HepG2 (cell line): ENCODE data around the gene PSMC3IP. TPM values are rescaled to one million over a fixed set of nuclear protein-coding genes. Genes with fewer than 3 reads are reported as not detected.

Experiments used
- E2F1 ChIP-seq: sonication (generic); formaldehyde crosslinking; IDR thresholded peaks from 2 replicates; pipeline ENCODE4 v1.5.0; 2020; ENCODE audit warnings: missing genetic modification reagents
- MZF1 ChIP-seq: sonication (generic); formaldehyde crosslinking; IDR thresholded peaks from 2 replicates; pipeline ENCODE4 v1.8.1; 2023; ENCODE audit warnings: mild to moderate bottlenecking, missing genetic modification reagents, borderline replicate concordance
- NR2F1 ChIP-seq, 2 experiments: fragments of 450-650 bp in 1 of 2; formaldehyde crosslinking in 1 of 2; IDR thresholded peaks; 2 replicates each; pipeline versions ENCODE4 v1.5.0 to v1.6.1; 2016 to 2020; ENCODE audit warnings: mild to moderate bottlenecking in 1 of 2, missing compliant biosample characterization in 1 of 2, missing genetic modification reagents in 1 of 2, moderate library complexity in 1 of 2
- NRL ChIP-seq: sonication (generic); formaldehyde crosslinking; IDR thresholded peaks from 2 replicates; pipeline ENCODE4 v1.5.0; 2020; ENCODE audit warnings: missing genetic modification reagents, mild to moderate bottlenecking, moderate library complexity, borderline replicate concordance
- PCBP1 ChIP-seq: fragments of 200-400 bp; formaldehyde crosslinking; IDR thresholded peaks from 2 replicates; pipeline ENCODE4 v1.6.1; 2017; ENCODE audit warnings: mild to moderate bottlenecking, low read depth, low read length, borderline replicate concordance
- TBL1XR1 ChIP-seq: fragments of 150-350 bp; IDR thresholded peaks from 2 replicates; pipeline ENCODE4 v1.6.1; 2014; ENCODE audit warnings: borderline replicate concordance, low read length; ENCODE audit not compliant: partially characterized antibody
- ZNF468 ChIP-seq: sonication (generic); formaldehyde crosslinking; IDR thresholded peaks from 2 replicates; pipeline ENCODE4 v1.8.0; 2022; ENCODE audit warnings: mild to moderate bottlenecking, moderate library complexity, missing genetic modification reagents
- ZNF609 ChIP-seq: sonication (generic); formaldehyde crosslinking; IDR thresholded peaks from 2 replicates; pipeline ENCODE4 v1.4.0; 2020; ENCODE audit warnings: mild to moderate bottlenecking, missing genetic modification reagents, borderline replicate concordance
- ZNF652 ChIP-seq: IDR thresholded peaks from 2 replicates; pipeline ENCODE4 v1.6.1; 2016; ENCODE audit warnings: low read depth, borderline replicate concordance
- polyA plus RNA-seq, 8 experiments: library from polyadenylated mRNA; depleted of rRNA in 3 of 8; stranded (reverse) in 7 of 8; unstranded in 1 of 8; fragments of >200 nt; fragmentation: Illumina TruSeq in 4 of 8; extraction: Trizol in 4 of 8; gene quantifications; 2 replicates each; pipeline versions ENCODE4 v1.2.1 to v1.2.3, GENCODE V29; 2011 to 2016; ENCODE audit warnings: low read depth in 4 of 8, missing spikeins in 1 of 8, mixed read lengths in 1 of 8; ENCODE audit not compliant: insufficient read depth in 1 of 8
- total RNA-seq, 5 experiments: library from RNA; depleted of rRNA; stranded (reverse); fragments of >200 nt; fragmentation: Illumina TruSeq; extraction: Trizol; gene quantifications; 2 replicates each; pipeline ENCODE4 v1.2.3, GENCODE V29; 2016; ENCODE audit warnings: low read depth in 1 of 5
- TF ChIP-seq, protein P1 (sequence below), 2 experiments: sonication (generic) in 1 of 2; formaldehyde crosslinking in 1 of 2; IDR thresholded peaks; 2 replicates each; pipeline versions ENCODE4 v1.4.0 to v1.6.1; 2018 to 2020; ENCODE audit warnings: missing genetic modification reagents in 2 of 2, borderline replicate concordance in 1 of 2, low read depth in 1 of 2, mild to moderate bottlenecking in 1 of 2, missing biosample characterization in 1 of 2
- TF ChIP-seq, protein P2 (sequence below): sonication (generic); formaldehyde crosslinking; IDR thresholded peaks from 2 replicates; pipeline ENCODE4 v1.5.1; 2020; ENCODE audit warnings: mild to moderate bottlenecking, missing genetic modification reagents, borderline replicate concordance

PSMC3IP gene
- total and polyA plus RNA-seq, 2 of the 13 experiments (the other 11 are each of a cell fraction or from before 2014, with no cell fraction given), result 6.5 to 22.4 TPM

DNA sequence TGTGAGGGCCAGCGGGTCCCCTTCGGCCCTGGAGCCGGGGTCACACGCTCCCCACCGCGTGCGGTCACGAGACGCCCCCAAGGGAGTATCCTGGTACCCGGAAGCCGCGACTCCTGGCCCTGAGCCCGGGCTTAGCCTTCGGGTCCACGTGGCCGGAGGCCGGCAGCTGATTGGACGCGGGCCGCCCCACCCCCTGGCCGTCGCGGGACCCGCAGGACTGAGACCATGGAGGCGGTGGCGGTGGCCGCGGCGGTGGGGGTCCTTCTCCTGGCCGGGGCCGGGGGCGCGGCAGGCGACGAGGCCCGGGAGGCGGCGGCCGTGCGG, 41.5 kb downstream of the PSMC3IP start, which contains the start of gene NAGLU (continued):
- TF ChIP-seq ZNF652 (CRISPR knock-in tag) (no peak), NRL (CRISPR knock-in tag) (0 out of 2 replicates have a peak, but pooled peaks have one; percentile 10), ZNF609 (CRISPR knock-in tag) (no peak), PCBP1 (no peak), TBL1XR1 (no peak), NR2F1 (CRISPR knock-in tag; IDR thresholded peaks at IDR 0.05) (peak in 1 of 2 experiments; percentile 39; a peak in 1 of 4 replicates), MZF1 (no peak), E2F1 (CRISPR knock-in tag) (0 out of 2 replicates have a peak, but pooled peaks have one; percentile 29), ZNF468 (CRISPR knock-in tag) (no peak)
- TF ChIP-seq, protein P1, sequence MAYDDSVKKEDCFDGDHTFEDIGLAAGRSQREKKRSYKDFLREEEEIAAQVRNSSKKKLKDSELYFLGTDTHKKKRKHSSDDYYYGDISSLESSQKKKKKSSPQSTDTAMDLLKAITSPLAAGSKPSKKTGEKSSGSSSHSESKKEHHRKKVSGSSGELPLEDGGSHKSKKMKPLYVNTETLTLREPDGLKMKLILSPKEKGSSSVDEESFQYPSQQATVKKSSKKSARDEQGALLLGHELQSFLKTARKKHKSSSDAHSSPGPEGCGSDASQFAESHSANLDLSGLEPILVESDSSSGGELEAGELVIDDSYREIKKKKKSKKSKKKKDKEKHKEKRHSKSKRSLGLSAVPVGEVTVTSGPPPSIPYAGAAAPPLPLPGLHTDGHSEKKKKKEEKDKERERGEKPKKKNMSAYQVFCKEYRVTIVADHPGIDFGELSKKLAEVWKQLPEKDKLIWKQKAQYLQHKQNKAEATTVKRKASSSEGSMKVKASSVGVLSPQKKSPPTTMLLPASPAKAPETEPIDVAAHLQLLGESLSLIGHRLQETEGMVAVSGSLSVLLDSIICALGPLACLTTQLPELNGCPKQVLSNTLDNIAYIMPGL (CRISPR knock-in tag; IDR thresholded peaks at IDR 0.05; ENCODE audit: borderline replicate concordance in 1 of 2, low read depth in 1 of 2), result 0 out of 4 replicates have a peak, but pooled peaks have one; percentile 11 to 16
- TF ChIP-seq, protein P2, sequence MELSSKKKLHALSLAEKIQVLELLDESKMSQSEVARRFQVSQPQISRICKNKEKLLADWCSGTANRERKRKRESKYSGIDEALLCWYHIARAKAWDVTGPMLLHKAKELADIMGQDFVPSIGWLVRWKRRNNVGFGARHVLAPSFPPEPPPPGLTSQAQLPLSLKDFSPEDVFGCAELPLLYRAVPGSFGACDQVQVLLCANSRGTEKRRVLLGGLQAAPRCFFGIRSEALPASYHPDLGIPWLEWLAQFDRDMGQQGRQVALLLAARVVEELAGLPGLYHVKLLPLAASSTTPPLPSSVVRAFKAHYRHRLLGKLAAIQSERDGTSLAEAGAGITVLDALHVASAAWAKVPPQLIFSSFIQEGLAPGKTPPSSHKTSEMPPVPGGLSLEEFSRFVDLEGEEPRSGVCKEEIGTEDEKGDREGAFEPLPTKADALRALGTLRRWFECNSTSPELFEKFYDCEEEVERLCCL (CRISPR knock-in tag), result 0 out of 2 replicates have a peak, but pooled peaks have one; percentile 22
